HEK293 (cell line): ENCODE data around the gene TAF6L.
A peak's percentile ranks its signal among the peaks of the same experiment; 100 is the strongest.

Experiments
- BCL11B ChIP-seq: fragments of 450-650 bp; formaldehyde crosslinking; IDR thresholded peaks from 2 replicates; pipeline ENCODE4 v1.5.1; 2016; ENCODE audit warnings: low read depth, missing biosample characterization, missing genetic modification characterization
- GLIS2 ChIP-seq: fragments of 450-650 bp; formaldehyde crosslinking; IDR thresholded peaks from 2 replicates; pipeline ENCODE4 v1.5.1; 2016; ENCODE audit warnings: missing biosample characterization, missing genetic modification characterization
- HOXD13 ChIP-seq: sonication (generic); formaldehyde crosslinking; IDR thresholded peaks from 2 replicates; pipeline ENCODE4 v1.8.0; 2022; ENCODE audit warnings: missing genetic modification reagents, borderline replicate concordance
- KLF10 ChIP-seq: fragments of 450-650 bp; IDR thresholded peaks from 2 replicates; pipeline ENCODE4 v1.5.1; 2018; ENCODE audit warnings: missing biosample characterization, mild to moderate bottlenecking, missing genetic modification characterization
- SP7 ChIP-seq: fragments of 450-650 bp; formaldehyde crosslinking; IDR thresholded peaks from 2 replicates; pipeline ENCODE4 v1.5.1; 2016; ENCODE audit warnings: missing biosample characterization, missing genetic modification characterization
- ZFP41 ChIP-seq: fragments of 450-650 bp; formaldehyde crosslinking; IDR thresholded peaks from 2 replicates; pipeline ENCODE4 v1.5.1; 2016; ENCODE audit warnings: missing biosample characterization, missing genetic modification characterization, borderline replicate concordance
- ZNF121 ChIP-seq: fragments of 450-650 bp; formaldehyde crosslinking; IDR thresholded peaks from 2 replicates; pipeline ENCODE4 v1.5.1; 2016; ENCODE audit warnings: missing biosample characterization, missing genetic modification characterization
- ZNF169 ChIP-seq: fragments of 450-650 bp; formaldehyde crosslinking; IDR thresholded peaks from 2 replicates; pipeline ENCODE4 v1.5.1; 2016; ENCODE audit warnings: missing biosample characterization, missing genetic modification characterization
- ZNF214 ChIP-seq: fragments of 450-650 bp; formaldehyde crosslinking; IDR thresholded peaks from 2 replicates; pipeline ENCODE4 v1.5.1; 2017; ENCODE audit warnings: missing biosample characterization, mild to moderate bottlenecking, missing genetic modification characterization, borderline replicate concordance
- ZNF423 ChIP-seq: fragments of 450-650 bp; formaldehyde crosslinking; IDR thresholded peaks from 2 replicates; pipeline ENCODE4 v1.5.1; 2016; ENCODE audit warnings: missing biosample characterization, missing genetic modification characterization
- ZNF514 ChIP-seq: fragments of 450-650 bp; formaldehyde crosslinking; IDR thresholded peaks from 2 replicates; pipeline ENCODE4 v1.5.1; 2016; ENCODE audit warnings: missing biosample characterization, missing genetic modification characterization
- ZNF529 ChIP-seq: fragments of 450-650 bp; formaldehyde crosslinking; IDR thresholded peaks from 2 replicates; pipeline ENCODE4 v1.5.1; 2017; ENCODE audit warnings: missing genetic modification characterization, missing biosample characterization; ENCODE audit not compliant: insufficient replicate concordance
- ZNF561 ChIP-seq: fragments of 450-650 bp; IDR thresholded peaks from 2 replicates; pipeline ENCODE4 v1.5.1; 2018; ENCODE audit warnings: missing biosample characterization, missing genetic modification characterization, borderline replicate concordance
- ZNF629 ChIP-seq: fragments of 450-650 bp; formaldehyde crosslinking; IDR thresholded peaks from 2 replicates; pipeline ENCODE4 v1.5.1; 2017; ENCODE audit warnings: missing biosample characterization, missing genetic modification characterization
- ZNF658 ChIP-seq: fragments of 450-650 bp; formaldehyde crosslinking; IDR thresholded peaks from 2 replicates; pipeline ENCODE4; 2016; ENCODE audit warnings: missing biosample characterization, missing genetic modification characterization
- ZNF660 ChIP-seq: fragments of 450-650 bp; IDR thresholded peaks from 2 replicates; pipeline ENCODE4 v1.5.1; 2018; ENCODE audit warnings: missing biosample characterization, mild to moderate bottlenecking, missing genetic modification characterization
- ZNF837 ChIP-seq: fragments of 450-650 bp; formaldehyde crosslinking; IDR thresholded peaks from 2 replicates; pipeline ENCODE4 v1.5.1; 2016; ENCODE audit warnings: missing biosample characterization, missing genetic modification characterization
- TF ChIP-seq, protein P1 (sequence below): fragments of 450-650 bp; formaldehyde crosslinking; IDR thresholded peaks from 2 replicates; pipeline ENCODE4 v1.5.1; 2017; ENCODE audit warnings: missing biosample characterization, missing genetic modification characterization
- TF ChIP-seq, protein P2 (sequence below): fragments of 450-650 bp; formaldehyde crosslinking; IDR thresholded peaks from 2 replicates; pipeline ENCODE4 v1.5.1; 2016; ENCODE audit warnings: missing biosample characterization, missing genetic modification characterization
- TF ChIP-seq, protein P3 (sequence below): fragments of 450-650 bp; IDR thresholded peaks from 2 replicates; pipeline ENCODE4 v1.5.1; 2018; ENCODE audit warnings: missing biosample characterization, missing genetic modification characterization
- TF ChIP-seq, protein P4 (sequence below): fragments of 450-650 bp; formaldehyde crosslinking; IDR thresholded peaks from 2 replicates; pipeline ENCODE4 v1.5.1; 2016; ENCODE audit warnings: missing biosample characterization, missing genetic modification characterization, borderline replicate concordance
- TF ChIP-seq, protein P5 (sequence below): fragments of 450-650 bp; formaldehyde crosslinking; IDR thresholded peaks from 2 replicates; pipeline ENCODE4 v1.5.1; 2016; ENCODE audit warnings: missing biosample characterization, missing genetic modification characterization
- TF ChIP-seq, protein P6 (sequence below): fragments of 450-650 bp; formaldehyde crosslinking; optimal IDR thresholded peaks from 2 replicates; pipeline ENCODE3; 2016; ENCODE audit warnings: missing biosample characterization, mild to moderate bottlenecking, missing genetic modification characterization
- TF ChIP-seq, protein P7 (sequence below): fragments of 450-650 bp; formaldehyde crosslinking; IDR thresholded peaks from 2 replicates; pipeline ENCODE4 v1.5.1; 2016; ENCODE audit warnings: missing biosample characterization, missing genetic modification characterization
- TF ChIP-seq, protein P8 (sequence below): fragments of 450-650 bp; formaldehyde crosslinking; IDR thresholded peaks from 2 replicates; pipeline ENCODE4 v1.5.1; 2016; ENCODE audit warnings: missing biosample characterization, missing genetic modification characterization

TAF6L gene

DNA sequence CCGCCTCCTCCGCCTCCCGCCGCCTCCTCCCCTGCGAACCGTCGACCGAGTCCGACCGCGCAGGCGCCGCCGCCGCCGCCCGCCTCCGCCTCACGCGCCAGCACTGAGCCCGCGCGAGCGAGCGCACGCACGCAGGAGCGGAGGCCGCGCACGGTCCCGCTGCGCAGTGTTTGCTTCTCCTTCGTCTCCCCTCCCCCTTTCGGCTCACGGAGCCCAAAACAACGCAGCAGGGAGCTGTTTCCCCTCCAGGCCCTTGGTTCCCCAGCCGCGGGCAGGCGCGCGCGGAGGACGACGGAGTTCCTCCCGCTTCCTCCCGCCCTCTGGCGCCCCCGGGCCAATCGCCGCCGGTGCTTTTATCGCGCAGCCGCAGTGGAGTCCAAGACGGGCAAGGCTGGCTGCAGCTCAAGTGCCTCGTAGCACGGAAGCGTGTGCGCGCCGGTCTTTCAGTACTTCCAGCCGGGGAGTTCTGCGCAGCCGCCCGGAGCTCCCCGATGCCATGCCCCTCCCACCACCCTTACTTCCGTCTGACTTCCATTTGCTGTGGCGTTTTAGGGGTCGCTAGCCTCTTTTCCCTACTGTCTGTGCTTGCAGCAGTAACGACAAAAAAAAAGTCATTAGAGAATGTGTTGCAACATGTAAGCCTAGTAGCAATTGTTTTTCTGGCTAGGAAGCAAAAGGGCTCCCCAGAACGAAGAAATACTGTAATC is 43.9 kb upstream of the TAF6L start, which contains the start of gene HNRNPUL2 (continued):
- TF ChIP-seq, protein P1, sequence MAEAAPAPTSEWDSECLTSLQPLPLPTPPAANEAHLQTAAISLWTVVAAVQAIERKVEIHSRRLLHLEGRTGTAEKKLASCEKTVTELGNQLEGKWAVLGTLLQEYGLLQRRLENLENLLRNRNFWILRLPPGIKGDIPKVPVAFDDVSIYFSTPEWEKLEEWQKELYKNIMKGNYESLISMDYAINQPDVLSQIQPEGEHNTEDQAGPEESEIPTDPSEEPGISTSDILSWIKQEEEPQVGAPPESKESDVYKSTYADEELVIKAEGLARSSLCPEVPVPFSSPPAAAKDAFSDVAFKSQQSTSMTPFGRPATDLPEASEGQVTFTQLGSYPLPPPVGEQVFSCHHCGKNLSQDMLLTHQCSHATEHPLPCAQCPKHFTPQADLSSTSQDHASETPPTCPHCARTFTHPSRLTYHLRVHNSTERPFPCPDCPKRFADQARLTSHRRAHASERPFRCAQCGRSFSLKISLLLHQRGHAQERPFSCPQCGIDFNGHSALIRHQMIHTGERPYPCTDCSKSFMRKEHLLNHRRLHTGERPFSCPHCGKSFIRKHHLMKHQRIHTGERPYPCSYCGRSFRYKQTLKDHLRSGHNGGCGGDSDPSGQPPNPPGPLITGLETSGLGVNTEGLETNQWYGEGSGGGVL (tag by site-specific recombination) = peak; percentile 84
- TF ChIP-seq, protein P2, sequence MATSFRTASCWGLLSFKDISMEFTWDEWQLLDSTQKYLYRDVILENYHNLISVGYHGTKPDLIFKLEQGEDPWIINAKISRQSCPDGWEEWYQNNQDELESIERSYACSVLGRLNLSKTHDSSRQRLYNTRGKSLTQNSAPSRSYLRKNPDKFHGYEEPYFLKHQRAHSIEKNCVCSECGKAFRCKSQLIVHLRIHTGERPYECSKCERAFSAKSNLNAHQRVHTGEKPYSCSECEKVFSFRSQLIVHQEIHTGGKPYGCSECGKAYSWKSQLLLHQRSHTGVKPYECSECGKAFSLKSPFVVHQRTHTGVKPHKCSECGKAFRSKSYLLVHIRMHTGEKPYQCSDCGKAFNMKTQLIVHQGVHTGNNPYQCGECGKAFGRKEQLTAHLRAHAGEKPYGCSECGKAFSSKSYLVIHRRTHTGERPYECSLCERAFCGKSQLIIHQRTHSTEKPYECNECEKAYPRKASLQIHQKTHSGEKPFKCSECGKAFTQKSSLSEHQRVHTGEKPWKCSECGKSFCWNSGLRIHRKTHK (tag by site-specific recombination) = no peak
- no peak for TF ChIP-seq ZNF121 (tag by site-specific recombination)
- peak; percentile 16; the same call in 1 of the 2 replicates for TF ChIP-seq KLF10
- TF ChIP-seq ZNF561 (tag by site-specific recombination) = peak; percentile 92
- TF ChIP-seq, protein P3, sequence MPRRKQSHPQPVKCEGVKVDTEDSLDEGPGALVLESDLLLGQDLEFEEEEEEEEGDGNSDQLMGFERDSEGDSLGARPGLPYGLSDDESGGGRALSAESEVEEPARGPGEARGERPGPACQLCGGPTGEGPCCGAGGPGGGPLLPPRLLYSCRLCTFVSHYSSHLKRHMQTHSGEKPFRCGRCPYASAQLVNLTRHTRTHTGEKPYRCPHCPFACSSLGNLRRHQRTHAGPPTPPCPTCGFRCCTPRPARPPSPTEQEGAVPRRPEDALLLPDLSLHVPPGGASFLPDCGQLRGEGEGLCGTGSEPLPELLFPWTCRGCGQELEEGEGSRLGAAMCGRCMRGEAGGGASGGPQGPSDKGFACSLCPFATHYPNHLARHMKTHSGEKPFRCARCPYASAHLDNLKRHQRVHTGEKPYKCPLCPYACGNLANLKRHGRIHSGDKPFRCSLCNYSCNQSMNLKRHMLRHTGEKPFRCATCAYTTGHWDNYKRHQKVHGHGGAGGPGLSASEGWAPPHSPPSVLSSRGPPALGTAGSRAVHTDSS (tag by site-specific recombination) = no peak
- no peak for TF ChIP-seq ZNF169
- TF ChIP-seq, protein P4, sequence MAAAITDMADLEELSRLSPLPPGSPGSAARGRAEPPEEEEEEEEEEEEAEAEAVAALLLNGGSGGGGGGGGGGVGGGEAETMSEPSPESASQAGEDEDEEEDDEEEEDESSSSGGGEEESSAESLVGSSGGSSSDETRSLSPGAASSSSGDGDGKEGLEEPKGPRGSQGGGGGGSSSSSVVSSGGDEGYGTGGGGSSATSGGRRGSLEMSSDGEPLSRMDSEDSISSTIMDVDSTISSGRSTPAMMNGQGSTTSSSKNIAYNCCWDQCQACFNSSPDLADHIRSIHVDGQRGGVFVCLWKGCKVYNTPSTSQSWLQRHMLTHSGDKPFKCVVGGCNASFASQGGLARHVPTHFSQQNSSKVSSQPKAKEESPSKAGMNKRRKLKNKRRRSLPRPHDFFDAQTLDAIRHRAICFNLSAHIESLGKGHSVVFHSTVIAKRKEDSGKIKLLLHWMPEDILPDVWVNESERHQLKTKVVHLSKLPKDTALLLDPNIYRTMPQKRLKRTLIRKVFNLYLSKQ (tag by site-specific recombination) = no peak
- TF ChIP-seq ZNF423 (tag by site-specific recombination) = peak; percentile 66; the same call in 1 of the 2 replicates
- TF ChIP-seq SP7 (tag by site-specific recombination) = 0 out of 2 replicates have a peak, but pooled peaks have one; percentile 64
- TF ChIP-seq ZNF660 (tag by site-specific recombination) = peak; percentile 18; the same call in 1 of the 2 replicates
- no peak for TF ChIP-seq ZFP41 (tag by site-specific recombination)
- no peak for TF ChIP-seq ZNF214 (tag by site-specific recombination)
- TF ChIP-seq GLIS2 (tag by site-specific recombination) = no peak
- TF ChIP-seq, protein P5, sequence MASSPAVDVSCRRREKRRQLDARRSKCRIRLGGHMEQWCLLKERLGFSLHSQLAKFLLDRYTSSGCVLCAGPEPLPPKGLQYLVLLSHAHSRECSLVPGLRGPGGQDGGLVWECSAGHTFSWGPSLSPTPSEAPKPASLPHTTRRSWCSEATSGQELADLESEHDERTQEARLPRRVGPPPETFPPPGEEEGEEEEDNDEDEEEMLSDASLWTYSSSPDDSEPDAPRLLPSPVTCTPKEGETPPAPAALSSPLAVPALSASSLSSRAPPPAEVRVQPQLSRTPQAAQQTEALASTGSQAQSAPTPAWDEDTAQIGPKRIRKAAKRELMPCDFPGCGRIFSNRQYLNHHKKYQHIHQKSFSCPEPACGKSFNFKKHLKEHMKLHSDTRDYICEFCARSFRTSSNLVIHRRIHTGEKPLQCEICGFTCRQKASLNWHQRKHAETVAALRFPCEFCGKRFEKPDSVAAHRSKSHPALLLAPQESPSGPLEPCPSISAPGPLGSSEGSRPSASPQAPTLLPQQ (tag by site-specific recombination) = peak; percentile 33; the same call in 1 of the 2 replicates
- no peak for TF ChIP-seq ZNF514 (tag by site-specific recombination)
- TF ChIP-seq BCL11B (tag by site-specific recombination) = no peak
- TF ChIP-seq ZNF529 = no peak
- TF ChIP-seq, protein P6, sequence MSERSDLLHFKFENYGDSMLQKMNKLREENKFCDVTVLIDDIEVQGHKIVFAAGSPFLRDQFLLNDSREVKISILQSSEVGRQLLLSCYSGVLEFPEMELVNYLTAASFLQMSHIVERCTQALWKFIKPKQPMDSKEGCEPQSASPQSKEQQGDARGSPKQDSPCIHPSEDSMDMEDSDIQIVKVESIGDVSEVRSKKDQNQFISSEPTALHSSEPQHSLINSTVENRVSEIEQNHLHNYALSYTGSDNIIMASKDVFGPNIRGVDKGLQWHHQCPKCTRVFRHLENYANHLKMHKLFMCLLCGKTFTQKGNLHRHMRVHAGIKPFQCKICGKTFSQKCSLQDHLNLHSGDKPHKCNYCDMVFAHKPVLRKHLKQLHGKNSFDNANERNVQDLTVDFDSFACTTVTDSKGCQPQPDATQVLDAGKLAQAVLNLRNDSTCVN (tag by site-specific recombination) = peak; percentile 90
- TF ChIP-seq HOXD13 (CRISPR knock-in tag) = no peak
- no peak for TF ChIP-seq ZNF837 (tag by site-specific recombination)
- TF ChIP-seq, protein P7, sequence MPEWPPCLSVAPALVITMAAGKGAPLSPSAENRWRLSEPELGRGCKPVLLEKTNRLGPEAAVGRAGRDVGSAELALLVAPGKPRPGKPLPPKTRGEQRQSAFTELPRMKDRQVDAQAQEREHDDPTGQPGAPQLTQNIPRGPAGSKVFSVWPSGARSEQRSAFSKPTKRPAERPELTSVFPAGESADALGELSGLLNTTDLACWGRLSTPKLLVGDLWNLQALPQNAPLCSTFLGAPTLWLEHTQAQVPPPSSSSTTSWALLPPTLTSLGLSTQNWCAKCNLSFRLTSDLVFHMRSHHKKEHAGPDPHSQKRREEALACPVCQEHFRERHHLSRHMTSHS (tag by site-specific recombination) = no peak
- TF ChIP-seq ZNF658 = no peak
- TF ChIP-seq, protein P8, sequence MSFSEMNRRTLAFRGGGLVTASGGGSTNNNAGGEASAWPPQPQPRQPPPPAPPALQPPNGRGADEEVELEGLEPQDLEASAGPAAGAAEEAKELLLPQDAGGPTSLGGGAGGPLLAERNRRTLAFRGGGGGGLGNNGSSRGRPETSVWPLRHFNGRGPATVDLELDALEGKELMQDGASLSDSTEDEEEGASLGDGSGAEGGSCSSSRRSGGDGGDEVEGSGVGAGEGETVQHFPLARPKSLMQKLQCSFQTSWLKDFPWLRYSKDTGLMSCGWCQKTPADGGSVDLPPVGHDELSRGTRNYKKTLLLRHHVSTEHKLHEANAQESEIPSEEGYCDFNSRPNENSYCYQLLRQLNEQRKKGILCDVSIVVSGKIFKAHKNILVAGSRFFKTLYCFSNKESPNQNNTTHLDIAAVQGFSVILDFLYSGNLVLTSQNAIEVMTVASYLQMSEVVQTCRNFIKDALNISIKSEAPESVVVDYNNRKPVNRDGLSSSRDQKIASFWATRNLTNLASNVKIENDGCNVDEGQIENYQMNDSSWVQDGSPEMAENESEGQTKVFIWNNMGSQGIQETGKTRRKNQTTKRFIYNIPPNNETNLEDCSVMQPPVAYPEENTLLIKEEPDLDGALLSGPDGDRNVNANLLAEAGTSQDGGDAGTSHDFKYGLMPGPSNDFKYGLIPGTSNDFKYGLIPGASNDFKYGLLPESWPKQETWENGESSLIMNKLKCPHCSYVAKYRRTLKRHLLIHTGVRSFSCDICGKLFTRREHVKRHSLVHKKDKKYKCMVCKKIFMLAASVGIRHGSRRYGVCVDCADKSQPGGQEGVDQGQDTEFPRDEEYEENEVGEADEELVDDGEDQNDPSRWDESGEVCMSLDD (tag by site-specific recombination) = peak; percentile 62; the same call in 1 of the 2 replicates
- peak; percentile 46; the same call in 1 of the 2 replicates for TF ChIP-seq ZNF629 (tag by site-specific recombination)
